Activated naive CD4-positive, alpha-beta T cell treated with anti-CD3 and anti-CD28 coated beads for 36 hours (primary cell): ENCODE results near the gene PIGM. TPM values are rescaled to one million over a fixed set of nuclear protein-coding genes. Genes with fewer than 3 reads are reported as not detected.
A peak's percentile ranks its signal among the peaks of the same experiment; 100 is the strongest.

ENCODE experiments used
- CTCF ChIA-PET: fragments of 350-600 bp; sonication (Branson Sonifier 250); formaldehyde crosslinking; loops from one replicate; lab custom pipeline; 2021; ENCODE audit warnings: antibody characterized with exemption; lab: Charles Lee
- DNase-seq: peaks from one replicate; pipeline ENCODE4 v3.0.0-alpha.2; 2020
- H3K27ac Mint-ChIP-seq: one replicate; pipeline ENCODE4 v1.8.0; 2021; ENCODE audit warnings: mild to moderate bottlenecking, mixed read lengths
- H3K27me3 Mint-ChIP-seq: one replicate; pipeline ENCODE4 v1.8.0; 2021; ENCODE audit warnings: low read depth, mixed read lengths
- H3K36me3 Mint-ChIP-seq: one replicate; pipeline ENCODE4 v1.8.0; 2021; ENCODE audit warnings: low read depth, mixed read lengths
- H3K4me1 Mint-ChIP-seq: one replicate; pipeline ENCODE4 v1.8.0; 2021; ENCODE audit warnings: low read depth, mixed read lengths
- H3K4me3 Mint-ChIP-seq: one replicate; pipeline ENCODE4 v1.8.0; 2021; ENCODE audit warnings: mild to moderate bottlenecking, moderate library complexity, mixed read lengths
- H3K9me3 Mint-ChIP-seq: one replicate; pipeline ENCODE4 v1.8.0; 2021; ENCODE audit warnings: mixed read lengths
- intact Hi-C: fragments of 100-400 bp; cut with micrococcal nuclease; formaldehyde crosslinking; loops from one replicate; pipeline ENCODE4 v1.15.1; 2023
- total RNA-seq, 2 experiments: library from RNA; stranded (reverse); gene quantifications; one replicate each; pipeline ENCODE4 v1.2.3, GENCODE V29; 2021

PIGM gene
- total RNA-seq, 2 experiments from 2014 or later: 2.6 TPM

DNA sequence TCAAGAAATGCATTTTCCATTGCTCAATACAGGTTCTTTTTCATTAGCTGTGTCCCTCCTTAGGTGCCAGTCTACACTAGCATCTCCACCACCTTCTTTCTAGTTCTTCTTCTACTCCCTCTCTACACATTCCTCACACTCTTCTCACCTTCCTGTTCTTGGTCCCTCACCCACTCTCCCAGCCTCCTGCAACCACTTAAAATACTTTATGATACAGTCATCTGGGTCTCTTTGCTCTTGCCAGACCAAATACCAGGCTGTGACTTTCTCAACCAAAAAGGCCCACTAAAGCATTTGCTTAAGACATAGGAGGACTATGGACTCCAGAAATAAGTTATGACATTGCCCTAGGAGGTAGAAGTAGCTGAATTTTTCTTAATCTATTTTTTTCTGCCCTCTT is 35.1 kb downstream of the PIGM start:
- H3K4me3 Mint-ChIP-seq: no peak overlapping the region
- no peak overlapping the region for H3K27ac Mint-ChIP-seq
- CTCF ChIA-PET: interaction anchor here (0.9 to 1.0 kb wide), 2 partner anchors 9 to 17 kb away, joined by 3 to 7 read pairs; no protein-coding TSS in a partner anchor
- H3K27me3 Mint-ChIP-seq: no peaks in the 10 kb centered on the region
- DNase-seq: no peak
- intact Hi-C loops: no loop called here
- H3K9me3 Mint-ChIP-seq: no peaks in the 10 kb centered on the region
- peaks cover 3% of the 10 kb centered on the region for H3K4me1 Mint-ChIP-seq
- H3K36me3 Mint-ChIP-seq: no peaks in the 10 kb centered on the region

DNA sequence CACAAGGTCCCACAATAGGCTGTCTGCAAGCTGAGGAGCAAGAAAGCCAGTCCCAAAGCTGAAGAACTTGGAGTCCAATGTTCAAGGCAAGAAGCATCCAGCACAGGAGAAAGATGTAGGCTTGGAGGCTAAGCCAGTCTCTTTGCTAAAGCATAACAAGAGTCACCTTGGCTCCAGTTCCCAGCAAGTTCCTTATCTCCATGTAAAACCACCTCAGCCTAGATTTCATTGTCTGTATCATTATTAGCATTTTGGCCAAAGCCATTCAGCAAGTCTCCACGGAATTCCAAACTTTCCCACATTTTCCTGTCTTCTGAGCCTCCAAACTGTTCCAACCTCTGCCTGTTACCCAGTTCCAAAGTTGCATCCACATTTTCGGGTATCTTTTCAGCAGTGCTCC is 36.9 kb downstream of the PIGM start:
- Mint-ChIP-seq H3K4me1 (peaks cover 8% of the 10 kb centered on the region), H3K9me3 (no peaks in the 10 kb centered on the region), H3K4me3 (no peak overlapping the region), H3K27ac (no peak overlapping the region), H3K36me3 (no peaks in the 10 kb centered on the region), H3K27me3 (no peaks in the 10 kb centered on the region)
- CTCF ChIA-PET: no interaction called here
- DNase-seq: no peak
- intact Hi-C loops: no loop called here

GRCh38 chr1:159993911-159994310 is 37.9 kb downstream of the PIGM start:
- intact Hi-C loops: no loop called here
- H3K27me3 Mint-ChIP-seq: no peaks in the 10 kb centered on the region
- no peak for DNase-seq
- H3K4me1 Mint-ChIP-seq: peaks cover 8% of the 10 kb centered on the region
- H3K9me3 Mint-ChIP-seq: no peaks in the 10 kb centered on the region
- H3K27ac Mint-ChIP-seq: no peak overlapping the region
- CTCF ChIA-PET: interaction anchor here (0.7 to 1.6 kb wide), 4 partner anchors 10 to 54 kb away, joined by 3 to 12 read pairs (median 7); no protein-coding TSS in a partner anchor
- H3K4me3 Mint-ChIP-seq: no peak overlapping the region
- H3K36me3 Mint-ChIP-seq: no peaks in the 10 kb centered on the region

DNA sequence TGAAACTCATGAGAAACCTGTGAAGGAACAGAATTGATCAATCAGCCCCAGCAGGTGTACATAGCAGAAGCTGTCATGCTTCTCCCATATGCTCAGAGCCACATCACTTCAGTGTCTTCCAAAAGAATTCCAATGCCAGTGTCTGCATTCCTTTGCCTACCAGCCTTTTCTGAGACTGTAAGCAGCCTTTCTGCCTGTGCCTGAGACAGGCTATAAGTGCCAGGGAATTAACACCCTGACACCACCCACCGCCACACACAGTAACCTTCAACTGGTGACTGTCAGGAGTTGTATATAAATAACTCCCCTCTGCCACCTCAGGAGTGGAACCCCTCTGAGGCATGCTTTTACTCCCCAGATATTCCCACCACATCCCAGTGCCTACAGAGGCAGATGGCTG is 39.6 kb downstream of the PIGM start:
- intact Hi-C loops: no loop called here
- DNase-seq: no peak
- H3K4me1 Mint-ChIP-seq: peaks cover 8% of the 10 kb centered on the region
- no peaks in the 10 kb centered on the region for H3K27me3 Mint-ChIP-seq
- CTCF ChIA-PET: interaction anchor here (0.7 to 2.5 kb wide), 2 partner anchors 16 to 100 kb away, joined by 3 to 11 read pairs; no protein-coding TSS in a partner anchor
- no peak overlapping the region for H3K27ac Mint-ChIP-seq
- H3K36me3 Mint-ChIP-seq: no peaks in the 10 kb centered on the region
- H3K9me3 Mint-ChIP-seq: no peaks in the 10 kb centered on the region
- no peak overlapping the region for H3K4me3 Mint-ChIP-seq

- Mint-ChIP-seq H3K9me3 (no peaks in the 10 kb centered on the region), H3K27ac (no peak overlapping the region), H3K27me3 (no peaks in the 10 kb centered on the region), H3K36me3 (no peaks in the 10 kb centered on the region), H3K4me1 (peaks cover 8% of the 10 kb centered on the region), H3K4me3 (peak overlapping the region; percentile 19)
- CTCF ChIA-PET: interaction anchor here (0.7 to 2.5 kb wide), 3 partner anchors 14 to 100 kb away, joined by 3 to 11 read pairs (median 3); no protein-coding TSS in a partner anchor
- intact Hi-C loops: loop anchor here (2.0 kb wide), 1 partner anchor 39 kb away; the partner anchor contains the start of gene PIGM
- peak; percentile 57 for DNase-seq
Measured at GRCh38 chr1:159991513-159991912, 40.3 kb downstream of the PIGM start.

DNA sequence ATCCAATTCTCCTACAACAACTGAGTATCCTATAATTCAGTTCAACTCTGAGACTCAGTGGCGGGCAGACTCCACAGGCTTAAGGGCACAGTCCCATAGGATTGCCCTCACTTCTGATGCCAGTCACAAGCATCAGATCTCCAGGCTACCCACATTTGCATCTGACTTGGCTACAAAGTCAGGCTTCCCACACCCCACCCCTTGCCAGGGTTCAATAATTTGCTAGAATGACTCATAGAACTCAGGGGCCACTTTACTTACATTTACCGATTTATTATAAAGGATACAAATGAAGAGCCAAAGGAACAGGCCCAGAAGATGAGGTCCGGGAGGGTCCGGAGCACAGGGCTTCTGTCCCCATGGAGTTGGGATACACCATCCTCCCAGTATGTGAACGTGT is 41.8 kb downstream of the PIGM start:
- no peak for DNase-seq
- intact Hi-C loops: loop anchor here (2.0 kb wide), 1 partner anchor 41 kb away; the partner anchor contains the start of gene PIGM
- Mint-ChIP-seq H3K9me3 (no peaks in the 10 kb centered on the region), H3K36me3 (no peaks in the 10 kb centered on the region), H3K27me3 (no peaks in the 10 kb centered on the region), H3K4me1 (peaks cover 8% of the 10 kb centered on the region), H3K4me3 (no peak overlapping the region), H3K27ac (no peak overlapping the region)
- CTCF ChIA-PET: interaction anchor here (1.0 to 2.5 kb wide), 3 partner anchors 16 to 18 kb away, joined by 3 to 11 read pairs (median 5); no protein-coding TSS in a partner anchor

DNA sequence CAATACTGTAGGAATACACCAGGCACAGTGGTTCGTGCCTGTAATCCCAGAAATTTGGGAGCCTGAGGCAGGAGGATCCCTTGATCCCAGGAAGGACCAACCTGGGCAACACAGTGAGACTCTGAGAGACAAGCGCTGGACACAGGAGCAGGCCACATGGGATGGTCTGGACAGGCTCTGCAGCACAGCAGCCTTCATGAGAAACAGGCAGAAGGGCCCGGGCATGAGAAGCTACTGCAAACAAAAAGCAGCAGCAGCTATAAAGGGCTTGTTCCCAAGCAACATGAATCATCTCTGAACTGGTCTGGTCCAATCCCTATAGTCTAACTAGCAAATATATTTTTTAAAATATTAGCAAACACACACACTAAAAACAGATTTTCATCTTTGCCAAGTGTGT is 42.2 kb downstream of the PIGM start:
- no peak for DNase-seq
- Mint-ChIP-seq H3K4me3 (no peak overlapping the region), H3K4me1 (peaks cover 8% of the 10 kb centered on the region), H3K27ac (no peak overlapping the region), H3K36me3 (no peaks in the 10 kb centered on the region), H3K27me3 (no peaks in the 10 kb centered on the region), H3K9me3 (no peaks in the 10 kb centered on the region)
- CTCF ChIA-PET: interaction anchor here (1.0 to 1.1 kb wide), 4 partner anchors 12 to 18 kb away, joined by 3 to 5 read pairs (median 4); no protein-coding TSS in a partner anchor
- intact Hi-C loops: no loop called here

- intact Hi-C loops: no loop called here
- no peak overlapping the region for H3K27ac Mint-ChIP-seq
- no peaks in the 10 kb centered on the region for H3K9me3 Mint-ChIP-seq
- H3K27me3 Mint-ChIP-seq: no peaks in the 10 kb centered on the region
- H3K4me3 Mint-ChIP-seq: no peak overlapping the region
- no peaks in the 10 kb centered on the region for H3K36me3 Mint-ChIP-seq
- no peak for DNase-seq
- H3K4me1 Mint-ChIP-seq: peaks cover 8% of the 10 kb centered on the region
- CTCF ChIA-PET: no interaction called here
Measured at GRCh38 chr1:159988006-159988405, 43.8 kb downstream of the PIGM start.

- no peaks in the 10 kb centered on the region for H3K9me3 Mint-ChIP-seq
- CTCF ChIA-PET: interaction anchor here (1.5 kb wide), 1 partner anchor 19 kb away, joined by 3 read pairs; no protein-coding TSS in a partner anchor
- no peaks in the 10 kb centered on the region for H3K27me3 Mint-ChIP-seq
- peaks cover 8% of the 10 kb centered on the region for H3K4me1 Mint-ChIP-seq
- no peak overlapping the region for H3K4me3 Mint-ChIP-seq
- intact Hi-C loops: no loop called here
- no peak for DNase-seq
- H3K36me3 Mint-ChIP-seq: no peaks in the 10 kb centered on the region
- no peak overlapping the region for H3K27ac Mint-ChIP-seq
Measured at GRCh38 chr1:159987186-159987585, 44.6 kb downstream of the PIGM start.

DNA sequence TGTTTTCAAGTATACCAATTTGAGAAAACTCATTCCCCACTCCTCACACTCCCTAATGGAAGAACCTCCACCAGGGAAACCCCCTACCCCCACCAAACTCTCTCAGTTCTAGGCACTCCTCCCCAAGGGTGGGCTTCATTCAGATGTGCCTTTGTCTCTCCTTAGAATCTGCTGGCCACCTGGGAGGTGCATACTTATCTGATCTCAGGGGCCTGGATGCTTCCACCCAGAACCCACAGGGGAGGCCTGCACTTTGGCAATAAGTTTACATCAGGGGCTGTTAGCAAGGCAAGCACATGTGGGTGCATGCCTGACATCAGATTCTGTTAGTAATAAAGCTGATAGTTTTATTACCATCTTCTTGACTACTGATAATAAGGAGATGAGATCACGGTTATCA is 45.3 kb downstream of the PIGM start:
- intact Hi-C loops: no loop called here
- no peak overlapping the region for H3K4me3 Mint-ChIP-seq
- DNase-seq: no peak
- H3K27me3 Mint-ChIP-seq: no peaks in the 10 kb centered on the region
- H3K9me3 Mint-ChIP-seq: no peaks in the 10 kb centered on the region
- no peak overlapping the region for H3K27ac Mint-ChIP-seq
- H3K36me3 Mint-ChIP-seq: no peaks in the 10 kb centered on the region
- H3K4me1 Mint-ChIP-seq: peaks cover 4% of the 10 kb centered on the region
- CTCF ChIA-PET: interaction anchor here (1.5 kb wide), 1 partner anchor 19 kb away, joined by 3 read pairs; no protein-coding TSS in a partner anchor

DNA sequence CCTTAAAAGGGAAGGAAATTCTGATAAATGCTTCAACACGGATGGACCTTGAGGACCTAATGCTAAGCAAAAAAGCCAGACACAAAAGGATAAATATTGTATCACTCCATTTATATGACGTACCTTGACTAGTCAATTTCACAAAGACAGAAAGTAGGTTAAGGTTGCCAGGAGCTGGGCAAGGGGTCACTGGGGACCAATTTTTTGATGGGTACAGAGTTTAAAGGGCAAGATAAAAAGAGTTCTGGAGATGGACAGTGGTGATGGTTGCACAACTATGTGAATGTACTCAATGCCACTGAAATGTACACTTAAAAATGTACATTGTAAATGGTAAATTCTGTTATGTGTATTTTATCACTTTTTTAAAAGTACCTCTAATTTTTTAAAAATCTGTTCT is 45.7 kb downstream of the PIGM start:
- no peaks in the 10 kb centered on the region for H3K27me3 Mint-ChIP-seq
- no peak overlapping the region for H3K27ac Mint-ChIP-seq
- H3K4me1 Mint-ChIP-seq: no peaks in the 10 kb centered on the region
- H3K36me3 Mint-ChIP-seq: no peaks in the 10 kb centered on the region
- DNase-seq: no peak
- H3K4me3 Mint-ChIP-seq: no peak overlapping the region
- H3K9me3 Mint-ChIP-seq: no peaks in the 10 kb centered on the region
- intact Hi-C loops: no loop called here
- CTCF ChIA-PET: interaction anchor here (1.5 to 4.4 kb wide), 2 partner anchors 20 to 21 kb away, joined by 3 to 18 read pairs; no protein-coding TSS in a partner anchor

GRCh38 chr1:159985473-159985872 is 46.3 kb downstream of the PIGM start:
- intact Hi-C loops: no loop called here
- no peaks in the 10 kb centered on the region for H3K27me3 Mint-ChIP-seq
- no peak overlapping the region for H3K4me3 Mint-ChIP-seq
- CTCF ChIA-PET: interaction anchor here (4.4 kb wide), 1 partner anchor 22 kb away, joined by 18 read pairs; no protein-coding TSS in a partner anchor
- DNase-seq: no peak
- no peaks in the 10 kb centered on the region for H3K9me3 Mint-ChIP-seq
- no peaks in the 10 kb centered on the region for H3K36me3 Mint-ChIP-seq
- H3K27ac Mint-ChIP-seq: no peak overlapping the region
- no peaks in the 10 kb centered on the region for H3K4me1 Mint-ChIP-seq

GRCh38 chr1:159983681-159984080 is 48.1 kb downstream of the PIGM start:
- Mint-ChIP-seq H3K4me1 (no peaks in the 10 kb centered on the region), H3K9me3 (no peaks in the 10 kb centered on the region), H3K36me3 (no peaks in the 10 kb centered on the region), H3K27ac (no peak overlapping the region), H3K4me3 (no peak overlapping the region), H3K27me3 (no peaks in the 10 kb centered on the region)
- DNase-seq: no peak
- intact Hi-C loops: no loop called here
- CTCF ChIA-PET: interaction anchor here (4.4 kb wide), 1 partner anchor 24 kb away, joined by 18 read pairs; no protein-coding TSS in a partner anchor
